HG03064 (cell line): Measurements from ENCODE around the gene RMDN2.

Experiments used
- ATAC-seq: cut with Tn5 transposase; IDR thresholded peaks from one replicate; pipeline ENCODE4 v1.9.1; 2021; ENCODE audit warnings: low read depth; ENCODE audit not compliant: unreplicated experiment

The RMDN2 gene

GRCh38 chr2:37896319-37896718, 28.8 kb upstream of the RMDN2 start:
- no peak for ATAC-seq

GRCh38 chr2:37897511-37897910, 27.6 kb upstream of the RMDN2 start:
- no peak for ATAC-seq

GRCh38 chr2:37898448-37898847, 26.6 kb upstream of the RMDN2 start:
- no peak for ATAC-seq

GRCh38 chr2:37902991-37903390, 22.1 kb upstream of the RMDN2 start:
- ATAC-seq = no peak

- ATAC-seq = no peak
Observed at GRCh38 chr2:37904425-37904824, 20.7 kb upstream of the RMDN2 start.

GRCh38 chr2:37904993-37905392, 20.1 kb upstream of the RMDN2 start:
- ATAC-seq = no peak

GRCh38 chr2:37906131-37906530, 19.0 kb upstream of the RMDN2 start:
- no peak for ATAC-seq

GRCh38 chr2:37907501-37908225, 17.4 kb upstream of the RMDN2 start:
- ATAC-seq = no peak

- no peak for ATAC-seq
Observed at GRCh38 chr2:37911296-37911873, 13.7 kb upstream of the RMDN2 start.

GRCh38 chr2:37912056-37912455, 13.0 kb upstream of the RMDN2 start:
- ATAC-seq = no peak

GRCh38 chr2:37912616-37913015, 12.5 kb upstream of the RMDN2 start:
- ATAC-seq = no peak

GRCh38 chr2:37914340-37914739, 10.7 kb upstream of the RMDN2 start:
- ATAC-seq = no peak

GRCh38 chr2:37915773-37916172, 9.3 kb upstream of the RMDN2 start:
- ATAC-seq = no peak

- ATAC-seq = no peak
Observed at GRCh38 chr2:37916512-37917082, 8.5 kb upstream of the RMDN2 start.

GRCh38 chr2:37917281-37918228, 7.5 kb upstream of the RMDN2 start:
- ATAC-seq = no peak

- no peak for ATAC-seq
Observed at GRCh38 chr2:37918742-37919186, 6.3 kb upstream of the RMDN2 start.

- ATAC-seq = no peak
Observed at GRCh38 chr2:37919631-37920032, 5.5 kb upstream of the RMDN2 start.

- no peak for ATAC-seq
Observed at GRCh38 chr2:37920570-37920969, 4.5 kb upstream of the RMDN2 start.

GRCh38 chr2:37921781-37922180, 3.3 kb upstream of the RMDN2 start:
- no peak for ATAC-seq

GRCh38 chr2:37923308-37924055, 1.6 kb upstream of the RMDN2 start:
- ATAC-seq = no peak
